ENCODE measurements around the gene CDKL5. TPM values are rescaled to one million over a fixed set of nuclear protein-coding genes. Genes with fewer than 3 reads are reported as not detected.

CDKL5 gene
- total RNA-seq, 1 experiment from 2014 or later = 4.2 TPM

- H3K9me2 ChIP-seq (ENCODE audit: insufficient read depth) = no peaks in the 10 kb centered on the region
- H4K20me1 ChIP-seq (ENCODE audit: insufficient read depth) = no peaks in the 10 kb centered on the region
- H3F3A ChIP-seq (ENCODE audit: insufficient read depth, low read depth) = no peaks in the 10 kb centered on the region
- intact Hi-C loops (cut with micrococcal nuclease; ENCODE audit: unreplicated experiment) = no loop called here
- H3K4me3 ChIP-seq = no peak overlapping the region
- no peak overlapping the region for H3K4me2 ChIP-seq
- H3K9me3 ChIP-seq (ENCODE audit: insufficient read depth, low read depth) = no peaks in the 10 kb centered on the region
- TF ChIP-seq EZH2 (IDR thresholded peaks at IDR 0.05; ENCODE audit: low read depth) = no peak
- 0 out of 2 replicates have a peak, but pooled peaks have one; percentile 20 for TF ChIP-seq CTCF (conservative IDR thresholded peaks at IDR 0.05)
- H3K27me3 ChIP-seq (ENCODE audit: insufficient read depth, low read depth) = no peaks in the 10 kb centered on the region
- H3K79me2 ChIP-seq (ENCODE audit: low read depth) = no peaks in the 10 kb centered on the region
- POLR2A ChIA-PET (ENCODE audit: unreplicated experiment) = no interaction called here
- BruUV-seq (replicated peaks) = no TSS peak
- peaks cover 4% of the 10 kb centered on the region; the same call in 1 of the 2 replicates for H3K4me1 ChIP-seq (replicated peaks; ENCODE audit: insufficient read depth)
- CTCF ChIA-PET = interaction anchor here (0.7 kb wide), 1 partner anchor 331 kb away, joined by 18 read pairs; no protein-coding TSS in a partner anchor
- no peaks in the 10 kb centered on the region for H3K36me3 ChIP-seq (ENCODE audit: low read depth)
- no peak overlapping the region for H2AFZ ChIP-seq
- no peak for DNase-seq
- H3K27ac ChIP-seq = no peak overlapping the region
These were observed 251.1 kb downstream of the CDKL5 start for GRCh38 chrX:18676470-18676869.

- no peaks in the 10 kb centered on the region for H3K27me3 ChIP-seq (ENCODE audit: insufficient read depth, low read depth)
- H3K27ac ChIP-seq = no peak overlapping the region
- intact Hi-C loops (cut with micrococcal nuclease; ENCODE audit: unreplicated experiment) = no loop called here
- no peak overlapping the region for H2AFZ ChIP-seq
- H3K9me3 ChIP-seq (ENCODE audit: insufficient read depth, low read depth) = no peaks in the 10 kb centered on the region
- peaks cover 4% of the 10 kb centered on the region; the same call in 1 of the 2 replicates for H3K4me1 ChIP-seq (replicated peaks; ENCODE audit: insufficient read depth)
- no peaks in the 10 kb centered on the region for H3K79me2 ChIP-seq (ENCODE audit: low read depth)
- H3F3A ChIP-seq (ENCODE audit: insufficient read depth, low read depth) = no peaks in the 10 kb centered on the region
- CTCF ChIA-PET = no interaction called here
- no peaks in the 10 kb centered on the region for H3K9me2 ChIP-seq (ENCODE audit: insufficient read depth)
- no peaks in the 10 kb centered on the region for H3K36me3 ChIP-seq (ENCODE audit: low read depth)
- POLR2A ChIA-PET (ENCODE audit: unreplicated experiment) = no interaction called here
- H4K20me1 ChIP-seq (ENCODE audit: insufficient read depth) = no peaks in the 10 kb centered on the region
- TF ChIP-seq CTCF (conservative IDR thresholded peaks at IDR 0.05) (no peak), EZH2 (IDR thresholded peaks at IDR 0.05; ENCODE audit: low read depth) (no peak)
- H3K4me3 ChIP-seq = no peak overlapping the region
- DNase-seq = peak in 1 of 2 experiments; percentile 11
- no peak overlapping the region for H3K4me2 ChIP-seq
- no TSS peak for BruUV-seq (replicated peaks)
These were observed 251.9 kb downstream of the CDKL5 start for GRCh38 chrX:18677161-18677869.

- H3K4me3 ChIP-seq = no peak overlapping the region
- no peaks in the 10 kb centered on the region for H3K9me3 ChIP-seq (ENCODE audit: insufficient read depth, low read depth)
- H3K4me1 ChIP-seq (replicated peaks; ENCODE audit: insufficient read depth) = no peaks in the 10 kb centered on the region
- H2AFZ ChIP-seq = no peak overlapping the region
- POLR2A ChIA-PET (ENCODE audit: unreplicated experiment) = no interaction called here
- intact Hi-C loops (cut with micrococcal nuclease; ENCODE audit: unreplicated experiment) = no loop called here
- H3K27me3 ChIP-seq (ENCODE audit: insufficient read depth, low read depth) = no peaks in the 10 kb centered on the region
- H3K79me2 ChIP-seq (ENCODE audit: low read depth) = no peaks in the 10 kb centered on the region
- TF ChIP-seq EZH2 (IDR thresholded peaks at IDR 0.05; ENCODE audit: low read depth) = no peak
- no peak for DNase-seq
- H3F3A ChIP-seq (ENCODE audit: insufficient read depth, low read depth) = no peaks in the 10 kb centered on the region
- no peaks in the 10 kb centered on the region for H3K36me3 ChIP-seq (ENCODE audit: low read depth)
- no peak overlapping the region for H3K4me2 ChIP-seq
- no peaks in the 10 kb centered on the region for H3K9me2 ChIP-seq (ENCODE audit: insufficient read depth)
- no peak overlapping the region for H3K27ac ChIP-seq
- H4K20me1 ChIP-seq (ENCODE audit: insufficient read depth) = no peaks in the 10 kb centered on the region
- BruUV-seq (replicated peaks) = no TSS peak
- CTCF ChIA-PET = no interaction called here
These were observed 256.6 kb downstream of the CDKL5 start for GRCh38 chrX:18681996-18682395.

GRCh38 chrX:18682979-18683387, 257.6 kb downstream of the CDKL5 start:
- Histone ChIP-seq H3K4me1 (replicated peaks; ENCODE audit: insufficient read depth) (no peaks in the 10 kb centered on the region), H2AFZ (no peak overlapping the region), H3K4me2 (no peak overlapping the region), H3K36me3 (ENCODE audit: low read depth) (no peaks in the 10 kb centered on the region), H3K4me3 (no peak overlapping the region), H3K9me3 (ENCODE audit: insufficient read depth, low read depth) (no peaks in the 10 kb centered on the region), H3K27me3 (ENCODE audit: insufficient read depth, low read depth) (no peaks in the 10 kb centered on the region), H4K20me1 (ENCODE audit: insufficient read depth) (no peaks in the 10 kb centered on the region), H3K27ac (no peak overlapping the region), H3K79me2 (ENCODE audit: low read depth) (no peaks in the 10 kb centered on the region), H3K9me2 (ENCODE audit: insufficient read depth) (no peaks in the 10 kb centered on the region), H3F3A (ENCODE audit: insufficient read depth, low read depth) (no peaks in the 10 kb centered on the region)
- CTCF ChIA-PET = no interaction called here
- TF ChIP-seq EZH2 (IDR thresholded peaks at IDR 0.05; ENCODE audit: low read depth) (no peak), CTCF (conservative IDR thresholded peaks at IDR 0.05) (no peak)
- no TSS peak for BruUV-seq (replicated peaks)
- intact Hi-C loops (cut with micrococcal nuclease; ENCODE audit: unreplicated experiment) = no loop called here
- POLR2A ChIA-PET (ENCODE audit: unreplicated experiment) = no interaction called here
- DNase-seq = no peak

Measured in PC-9 (cell line).